T-helper 22 cell (primary cell): Measurements from ENCODE around the gene ADRA2B.

Experiments used
- DNase-seq: peaks from one replicate; pipeline ENCODE4 v3.0.0-alpha.2; 2020; ENCODE audit warnings: low read depth

ADRA2B gene

GRCh38 chr2:96117701-96118588 lies 1.6 kb upstream of the ADRA2B start:
- no peak for DNase-seq

- DNase-seq: peak; percentile 24
Observed at GRCh38 chr2:96116879-96117533, 635 bp upstream of the ADRA2B start.

GRCh38 chr2:96115631-96116423 lies 544 bp downstream of the ADRA2B start:
- no peak for DNase-seq

GRCh38 chr2:96114903-96115581 lies 1.3 kb downstream of the ADRA2B start:
- DNase-seq: no peak

GRCh38 chr2:96114546-96114902 lies 1.8 kb downstream of the ADRA2B start:
- DNase-seq: no peak

GRCh38 chr2:96113951-96114350 lies 2.4 kb downstream of the ADRA2B start:
- no peak for DNase-seq

GRCh38 chr2:96113367-96113677 lies 3.0 kb downstream of the ADRA2B start:
- no peak for DNase-seq

GRCh38 chr2:96112501-96113366 lies 3.6 kb downstream of the ADRA2B start:
- no peak for DNase-seq

GRCh38 chr2:96111823-96112500 lies 4.4 kb downstream of the ADRA2B start:
- DNase-seq: no peak

- no peak for DNase-seq
Observed at GRCh38 chr2:96111257-96111640, 5.1 kb downstream of the ADRA2B start.

- DNase-seq: no peak
Observed at GRCh38 chr2:96110621-96111256, 5.6 kb downstream of the ADRA2B start.

GRCh38 chr2:96109931-96110511 lies 6.3 kb downstream of the ADRA2B start:
- DNase-seq: no peak

- no peak for DNase-seq
Observed at GRCh38 chr2:96109361-96109680, 7.0 kb downstream of the ADRA2B start.

- DNase-seq: no peak
Observed at GRCh38 chr2:96108541-96109360, 7.6 kb downstream of the ADRA2B start.

GRCh38 chr2:96108151-96108540 lies 8.2 kb downstream of the ADRA2B start:
- DNase-seq: no peak

- no peak for DNase-seq
Observed at GRCh38 chr2:96107708-96108065, 8.7 kb downstream of the ADRA2B start.

- DNase-seq: no peak
Observed at GRCh38 chr2:96106991-96107707, 9.2 kb downstream of the ADRA2B start.

GRCh38 chr2:96105994-96106715 lies 10.2 kb downstream of the ADRA2B start:
- DNase-seq: no peak
